Activated CD4-positive, alpha-beta T cell treated with anti-CD3 and anti-CD28 coated beads, Interleukin-2, amount 10 ng/mL, durations not matched to agents 7 days and 5 days (primary cell): ENCODE data around the gene SERPINA4. TPM values are rescaled to one million over a fixed set of nuclear protein-coding genes. Genes with fewer than 3 reads are reported as not detected.
"Not testable (repeated sequence)": the region's sequence is repeated elsewhere in the genome, so short reads cannot be mapped to it uniquely, and the experiment has no call there.

Experiments used
- CTCF ChIA-PET: fragments of 350-600 bp; sonication (Branson Sonifier 250); formaldehyde crosslinking; loops from one replicate; lab custom pipeline; 2021; ENCODE audit warnings: antibody characterized with exemption; lab: Charles Lee
- POLR2A ChIA-PET: fragments of 350-600 bp; sonication (Branson Sonifier 250); formaldehyde crosslinking; loops from one replicate; lab custom pipeline; 2021; ENCODE audit warnings: antibody characterized with exemption; lab: Charles Lee
- DNase-seq: peaks from one replicate; pipeline ENCODE4 v3.0.0-alpha.2; 2020
- H3K27ac Mint-ChIP-seq: one replicate; pipeline ENCODE4 v1.8.0; 2021; ENCODE audit warnings: mild to moderate bottlenecking, moderate library complexity, mixed read lengths
- H3K27me3 Mint-ChIP-seq: one replicate; pipeline ENCODE4 v1.8.0; 2021; ENCODE audit warnings: mixed read lengths
- H3K36me3 Mint-ChIP-seq: one replicate; pipeline ENCODE4 v1.8.0; 2021; ENCODE audit warnings: low read depth, mixed read lengths
- H3K4me1 Mint-ChIP-seq: one replicate; pipeline ENCODE4 v1.8.0; 2021; ENCODE audit warnings: mixed read lengths
- H3K4me3 Mint-ChIP-seq: one replicate; pipeline ENCODE4 v1.8.0; 2021; ENCODE audit warnings: mild to moderate bottlenecking, moderate library complexity, mixed read lengths
- H3K9me3 Mint-ChIP-seq: one replicate; pipeline ENCODE4 v1.8.0; 2021; ENCODE audit warnings: mixed read lengths
- total RNA-seq, 2 experiments: library from RNA; stranded (reverse); gene quantifications; one replicate each; pipeline ENCODE4 v1.2.3, GENCODE V29; 2021

SERPINA4 gene
- total RNA-seq, 2 experiments from 2014 or later = not detected

DNA sequence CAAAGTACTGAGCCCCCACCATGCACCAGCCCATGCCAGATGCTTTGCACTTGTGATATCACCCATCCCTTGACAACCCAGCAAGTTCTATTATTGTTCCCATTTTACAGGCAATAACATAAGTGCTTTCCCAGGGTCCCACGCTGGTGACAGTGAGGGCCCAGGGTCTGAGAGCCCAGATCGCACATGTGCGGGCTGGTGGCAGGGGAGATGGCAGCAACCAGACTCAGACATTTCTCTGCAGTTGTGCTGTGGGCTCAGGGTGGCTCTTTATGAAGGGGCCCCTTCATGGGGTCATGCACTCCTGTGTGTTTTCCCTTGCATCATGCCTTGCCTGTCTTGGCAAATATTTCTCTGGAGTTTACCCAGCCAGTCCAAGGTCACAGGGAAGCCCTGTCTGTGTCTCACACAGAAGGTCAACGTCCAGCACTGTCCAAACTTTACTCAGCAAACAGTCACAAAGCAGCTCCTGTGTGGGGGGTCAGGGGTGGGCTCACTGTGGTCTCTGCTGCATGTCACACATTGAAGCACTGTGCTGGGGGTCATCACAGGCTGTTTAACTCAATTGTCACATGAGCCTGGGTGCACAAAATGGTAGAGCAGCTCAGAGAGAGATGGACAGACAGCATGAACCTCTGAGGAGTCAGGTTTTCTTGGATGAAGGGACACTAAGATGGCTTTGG lies 32.6 kb downstream of the SERPINA4 start:
- no peak for DNase-seq
- Mint-ChIP-seq H3K4me3 (no peak overlapping the region), H3K27ac (no peak overlapping the region), H3K9me3 (no peaks in the 10 kb centered on the region), H3K27me3 (no peaks in the 10 kb centered on the region), H3K4me1 (no peaks in the 10 kb centered on the region), H3K36me3 (no peaks in the 10 kb centered on the region)
- ChIA-PET CTCF (no interaction called here), POLR2A (no interaction called here)

DNA sequence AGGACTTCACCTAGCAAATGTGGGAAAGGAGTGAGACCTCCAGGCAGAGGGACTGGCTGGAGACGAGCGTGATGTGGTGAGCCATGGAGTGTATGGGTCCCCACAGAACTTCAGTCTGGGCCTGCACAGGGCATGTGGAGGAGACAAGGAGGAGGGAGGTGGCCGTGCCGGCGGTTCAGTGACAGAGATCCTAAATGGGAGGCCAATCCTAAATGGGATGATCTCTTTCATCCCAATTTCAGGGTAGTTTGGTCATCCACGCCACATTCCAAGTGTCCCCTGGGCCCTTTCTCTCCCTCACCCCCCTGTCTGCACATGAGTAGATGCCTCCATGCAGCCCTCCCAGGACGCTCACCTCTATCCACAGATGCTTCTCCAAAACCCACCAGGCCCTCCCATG lies 33.2 kb downstream of the SERPINA4 start:
- H3K27ac Mint-ChIP-seq = no peak overlapping the region
- H3K4me1 Mint-ChIP-seq = no peaks in the 10 kb centered on the region
- no peak for DNase-seq
- ChIA-PET POLR2A (no interaction called here), CTCF (interaction anchor here (2.4 kb wide), 1 partner anchor 10 kb away, joined by 6 read pairs; no protein-coding TSS in a partner anchor)
- H3K36me3 Mint-ChIP-seq = no peaks in the 10 kb centered on the region
- H3K4me3 Mint-ChIP-seq = no peak overlapping the region
- no peaks in the 10 kb centered on the region for H3K9me3 Mint-ChIP-seq
- H3K27me3 Mint-ChIP-seq = no peaks in the 10 kb centered on the region

DNA sequence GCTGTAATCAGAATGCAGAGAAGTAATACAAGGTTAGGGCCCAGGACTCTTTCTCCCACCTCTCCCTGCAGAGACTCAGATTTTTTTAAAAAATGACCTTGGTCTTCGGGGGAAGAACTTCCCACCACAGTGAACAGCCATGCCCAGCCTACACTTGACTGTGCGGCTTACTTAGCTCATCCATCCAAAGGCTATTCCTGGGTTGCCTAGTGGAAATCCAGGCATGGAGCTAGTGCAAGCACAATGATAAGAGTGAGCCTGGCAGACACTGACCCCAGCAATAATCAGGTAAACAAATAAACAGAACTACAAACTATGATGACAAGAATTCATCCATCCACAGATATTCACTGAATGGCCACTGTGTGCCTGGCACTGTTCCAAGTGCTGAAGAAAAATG lies 34.7 kb downstream of the SERPINA4 start:
- no peaks in the 10 kb centered on the region for H3K9me3 Mint-ChIP-seq
- POLR2A ChIA-PET = no interaction called here

DNA sequence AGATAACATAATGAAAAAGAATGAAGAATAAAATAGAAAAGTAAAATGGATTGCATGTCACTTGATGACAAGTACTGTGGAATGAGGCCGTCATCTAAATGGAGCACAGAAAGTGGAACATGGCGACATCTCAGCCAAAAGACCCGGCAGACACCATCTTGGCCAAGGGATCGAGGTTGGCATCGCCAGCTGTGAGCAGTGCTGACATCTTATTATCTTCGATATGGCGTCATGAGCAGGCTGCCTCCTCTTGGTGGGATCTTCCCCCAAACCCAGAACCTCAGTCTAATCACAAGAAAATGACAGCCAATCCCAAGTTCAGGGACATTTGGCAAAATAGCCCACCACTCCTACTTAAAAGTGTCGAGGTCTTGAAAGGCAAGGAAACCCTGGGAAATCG lies 35.1 kb downstream of the SERPINA4 start:
- no peaks in the 10 kb centered on the region for H3K4me1 Mint-ChIP-seq
- POLR2A ChIA-PET = no interaction called here

More for the DNA sequence above, 34.7 kb downstream of the SERPINA4 start:
- DNase-seq = no peak
- Mint-ChIP-seq H3K27ac (no peak overlapping the region), H3K27me3 (no peaks in the 10 kb centered on the region), H3K4me3 (no peak overlapping the region), H3K36me3 (no peaks in the 10 kb centered on the region), H3K4me1 (no peaks in the 10 kb centered on the region)
- CTCF ChIA-PET = interaction anchor here (2.4 kb wide), 1 partner anchor 11 kb away, joined by 6 read pairs; no protein-coding TSS in a partner anchor

DNA sequence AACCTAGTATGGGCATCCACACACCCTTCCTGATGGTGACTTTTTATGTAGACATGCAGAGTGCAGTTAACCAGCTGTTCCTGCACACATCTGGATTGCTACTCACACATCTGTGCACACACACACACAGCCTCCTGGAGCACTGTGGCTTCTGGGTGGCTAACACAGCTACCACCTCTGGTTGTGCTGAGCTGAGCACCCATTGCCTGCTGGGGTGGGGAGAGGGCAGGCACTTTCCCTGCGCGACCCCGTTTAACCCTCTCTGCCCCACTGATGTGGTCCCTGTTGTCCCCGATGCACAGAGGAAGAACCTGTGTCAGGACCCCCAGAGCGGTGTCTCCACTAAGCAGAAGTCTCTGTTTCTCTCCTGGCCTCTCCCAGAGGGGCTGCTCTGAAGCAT lies 36.5 kb downstream of the SERPINA4 start:
- Mint-ChIP-seq H3K4me3 (no peak overlapping the region), H3K27ac (no peak overlapping the region), H3K4me1 (no peaks in the 10 kb centered on the region), H3K36me3 (no peaks in the 10 kb centered on the region), H3K9me3 (no peaks in the 10 kb centered on the region), H3K27me3 (no peaks in the 10 kb centered on the region)
- DNase-seq = no peak
- ChIA-PET CTCF (no interaction called here), POLR2A (no interaction called here)

More for the DNA sequence above, 35.1 kb downstream of the SERPINA4 start:
- DNase-seq = no peak
- Mint-ChIP-seq H3K27me3 (no peaks in the 10 kb centered on the region), H3K4me3 (no peak overlapping the region), H3K36me3 (no peaks in the 10 kb centered on the region), H3K27ac (no peak overlapping the region), H3K9me3 (no peaks in the 10 kb centered on the region)
- CTCF ChIA-PET = interaction anchor here (2.4 kb wide), 1 partner anchor 12 kb away, joined by 6 read pairs; no protein-coding TSS in a partner anchor

DNA sequence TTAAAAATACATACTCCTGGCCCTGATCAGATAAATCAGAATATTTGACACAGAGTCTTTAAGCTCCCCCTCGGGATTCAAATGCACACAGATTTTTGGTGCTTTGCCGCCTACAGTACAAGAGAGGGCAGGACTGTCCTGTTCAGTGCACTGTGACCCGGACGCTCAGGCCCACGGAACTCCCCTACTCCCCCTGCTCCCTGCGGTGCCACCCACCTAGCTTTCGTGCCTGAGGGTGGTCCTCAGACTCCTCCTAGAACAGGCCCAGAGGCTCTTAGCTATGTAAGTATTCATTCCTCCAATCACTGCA lies 37.2 kb downstream of the SERPINA4 start:
- no peaks in the 10 kb centered on the region for H3K36me3 Mint-ChIP-seq
- no peaks in the 10 kb centered on the region for H3K4me1 Mint-ChIP-seq
- CTCF ChIA-PET = no interaction called here
- no peak for DNase-seq
- H3K9me3 Mint-ChIP-seq = no peaks in the 10 kb centered on the region
- H3K27ac Mint-ChIP-seq = no peak overlapping the region
- no peak overlapping the region for H3K4me3 Mint-ChIP-seq
- H3K27me3 Mint-ChIP-seq = no peaks in the 10 kb centered on the region
- POLR2A ChIA-PET = interaction anchor here (0.6 kb wide), 1 partner anchor 391 kb away, joined by 3 read pairs; no protein-coding TSS in a partner anchor

DNA sequence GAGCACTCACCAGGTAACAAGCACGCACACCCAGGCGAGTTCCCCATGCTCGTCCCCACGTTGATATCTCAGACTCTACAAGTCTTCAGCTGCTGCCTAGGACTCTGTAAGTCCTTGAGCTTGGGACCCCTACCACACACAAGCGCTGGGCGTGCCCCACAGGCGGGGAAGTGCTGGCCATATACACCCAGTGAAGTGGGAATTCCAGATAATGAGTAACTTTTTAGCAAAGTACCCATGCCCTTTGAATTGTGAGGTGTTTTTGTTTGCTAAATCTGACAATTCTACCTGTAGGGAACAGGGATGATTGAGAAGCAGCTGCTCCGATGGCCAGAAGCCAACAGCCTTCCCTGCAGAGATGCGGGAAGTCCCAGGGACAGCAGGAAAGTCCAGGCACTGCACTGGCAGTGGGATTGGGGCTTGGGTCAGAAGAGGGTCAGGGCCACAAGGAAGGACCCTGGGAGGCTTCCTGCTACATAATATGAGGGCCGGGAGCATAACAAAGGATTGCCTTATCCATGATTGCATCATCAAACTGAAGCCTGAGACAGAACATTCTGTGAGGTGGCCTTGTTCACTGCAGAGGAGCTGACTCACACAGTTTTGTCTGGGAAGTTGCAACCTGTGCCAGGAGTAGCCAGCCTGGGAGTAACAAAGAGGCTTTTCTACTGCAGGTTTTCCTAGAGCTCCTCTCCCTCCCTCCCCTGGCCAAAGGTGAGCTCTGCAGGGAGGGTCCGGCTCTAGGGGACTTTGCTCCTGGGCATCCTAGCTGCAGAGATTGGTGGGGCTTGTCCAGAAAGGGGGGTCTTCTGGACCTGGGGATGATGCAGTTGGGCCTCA lies 37.8 kb downstream of the SERPINA4 start:
- Mint-ChIP-seq H3K9me3 (no peaks in the 10 kb centered on the region), H3K4me3 (no peak overlapping the region), H3K27ac (no peak overlapping the region), H3K36me3 (no peaks in the 10 kb centered on the region), H3K4me1 (no peaks in the 10 kb centered on the region), H3K27me3 (no peaks in the 10 kb centered on the region)
- no peak for DNase-seq
- ChIA-PET CTCF (no interaction called here), POLR2A (interaction anchor here (0.6 kb wide), 1 partner anchor 392 kb away, joined by 3 read pairs; no protein-coding TSS in a partner anchor)

DNA sequence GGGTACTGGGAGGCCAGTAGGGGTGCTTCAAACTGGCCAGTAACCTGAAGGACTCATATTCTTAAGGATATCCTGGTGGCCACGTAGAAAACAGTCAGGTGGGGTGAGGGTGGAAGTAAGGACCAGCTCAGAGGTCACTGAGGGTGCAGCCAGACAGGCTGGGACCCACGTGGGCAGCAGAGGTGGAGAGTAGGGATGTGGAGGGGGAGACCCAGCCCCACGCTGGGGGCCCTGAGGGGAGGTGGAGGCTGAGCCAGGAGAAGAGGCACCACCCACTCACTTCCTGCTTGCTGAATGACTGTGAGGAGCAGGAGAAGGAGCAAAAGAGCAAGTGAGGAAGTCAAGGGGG lies 38.4 kb downstream of the SERPINA4 start:
- Mint-ChIP-seq H3K9me3 (no peaks in the 10 kb centered on the region), H3K27ac (no peak overlapping the region), H3K4me3 (no peak overlapping the region), H3K36me3 (no peaks in the 10 kb centered on the region), H3K4me1 (no peaks in the 10 kb centered on the region), H3K27me3 (no peaks in the 10 kb centered on the region)
- ChIA-PET CTCF (no interaction called here), POLR2A (no interaction called here)
- DNase-seq = no peak

DNA sequence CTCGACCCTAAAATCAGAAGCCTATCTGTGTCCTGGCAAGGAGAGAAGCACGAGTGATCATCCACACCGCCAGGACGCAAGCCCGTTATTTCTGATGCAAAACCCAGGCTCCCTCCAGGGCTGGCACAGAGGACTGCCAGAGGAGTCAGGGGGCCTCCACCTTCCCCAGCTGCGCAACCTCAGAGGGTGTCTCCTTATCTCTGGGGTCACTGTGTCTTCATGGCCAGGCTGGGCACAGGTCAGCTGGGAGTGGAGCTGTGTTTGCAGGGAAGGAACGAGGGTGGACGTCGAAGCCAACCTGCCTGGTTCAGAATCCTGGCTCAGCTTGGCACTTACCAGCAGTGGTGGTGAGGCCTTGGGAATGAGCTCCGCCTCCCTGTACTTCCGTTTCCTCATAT lies 38.9 kb downstream of the SERPINA4 start:
- H3K4me3 Mint-ChIP-seq = no peak overlapping the region
- no peaks in the 10 kb centered on the region for H3K4me1 Mint-ChIP-seq
- no peaks in the 10 kb centered on the region for H3K27me3 Mint-ChIP-seq
- H3K27ac Mint-ChIP-seq = no peak overlapping the region
- no peak for DNase-seq
- no peaks in the 10 kb centered on the region for H3K36me3 Mint-ChIP-seq
- no peaks in the 10 kb centered on the region for H3K9me3 Mint-ChIP-seq
- ChIA-PET POLR2A (no interaction called here), CTCF (no interaction called here)

DNA sequence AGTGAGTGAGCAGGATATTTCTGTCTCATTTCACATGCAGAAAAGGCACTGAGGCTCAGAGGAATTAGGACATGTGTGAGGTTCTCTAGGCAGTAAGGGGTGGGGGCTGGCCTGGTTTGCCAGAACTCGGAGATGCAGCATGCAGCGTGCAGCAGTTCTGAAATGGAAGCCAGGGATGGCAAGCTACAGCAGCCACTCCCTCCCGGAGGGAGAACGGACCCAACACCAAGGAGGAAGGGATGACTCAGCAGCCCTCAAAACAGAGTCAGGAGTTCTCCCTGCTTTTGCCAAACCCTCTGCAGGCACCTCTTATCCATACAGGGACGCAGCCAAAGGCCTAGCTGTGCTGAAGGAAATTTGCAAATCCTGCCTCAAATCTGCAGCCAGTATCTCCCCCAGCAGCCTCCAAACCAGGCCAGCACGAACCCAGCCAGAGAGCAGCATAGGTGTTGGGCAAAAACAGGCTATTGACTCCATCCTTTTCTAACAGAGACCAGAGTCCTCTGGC lies 40.7 kb downstream of the SERPINA4 start:
- no peak for DNase-seq
- Mint-ChIP-seq H3K4me1 (no peaks in the 10 kb centered on the region), H3K9me3 (no peaks in the 10 kb centered on the region), H3K27ac (no peak overlapping the region), H3K27me3 (no peaks in the 10 kb centered on the region), H3K4me3 (no peak overlapping the region), H3K36me3 (no peaks in the 10 kb centered on the region)
- ChIA-PET POLR2A (no interaction called here), CTCF (no interaction called here)

DNA sequence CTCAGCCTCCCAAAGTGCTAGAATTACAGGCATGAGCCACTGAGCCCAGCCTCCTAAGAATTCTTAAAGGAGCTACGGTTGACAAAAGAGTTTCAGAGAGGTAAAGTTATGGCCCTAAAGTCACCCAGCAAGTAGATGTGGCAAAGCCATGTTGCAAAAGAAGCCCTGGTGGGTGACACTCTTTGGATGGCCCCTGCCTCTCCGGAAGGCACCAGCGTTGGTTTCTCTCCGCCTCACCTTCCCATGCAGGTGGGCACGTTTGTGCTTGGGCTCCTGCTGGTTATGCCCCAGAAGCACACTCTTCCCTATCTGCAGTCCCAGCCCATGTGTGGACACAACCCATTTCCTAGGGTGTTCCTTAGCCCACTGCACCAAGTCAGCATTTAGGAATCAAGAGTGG lies 41.5 kb downstream of the SERPINA4 start:
- no peaks in the 10 kb centered on the region for H3K9me3 Mint-ChIP-seq
- no peaks in the 10 kb centered on the region for H3K27me3 Mint-ChIP-seq
- no peak overlapping the region for H3K4me3 Mint-ChIP-seq
- no peaks in the 10 kb centered on the region for H3K36me3 Mint-ChIP-seq
- POLR2A ChIA-PET = no interaction called here
- no peak for DNase-seq
- CTCF ChIA-PET = no interaction called here
- H3K27ac Mint-ChIP-seq = no peak overlapping the region
- no peaks in the 10 kb centered on the region for H3K4me1 Mint-ChIP-seq

DNA sequence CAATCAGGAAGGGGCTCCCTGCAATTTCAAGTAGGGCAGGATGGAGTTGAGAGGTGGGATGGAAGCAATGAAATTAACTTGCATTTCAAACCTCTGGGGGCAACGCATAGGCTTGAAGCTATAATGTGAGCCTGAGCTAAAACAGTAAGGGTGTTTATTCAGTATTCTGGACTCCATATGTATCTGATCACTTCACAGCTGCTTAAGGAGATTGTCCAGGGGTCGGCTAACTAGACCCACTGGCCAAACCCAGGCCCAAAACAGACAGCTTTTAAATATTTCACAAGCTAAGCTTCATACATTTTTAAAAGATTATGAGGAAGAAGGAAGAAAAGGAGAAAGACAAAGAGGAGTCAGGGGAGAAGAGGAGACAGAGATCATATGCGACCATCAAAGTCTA lies 44.1 kb downstream of the SERPINA4 start:
- H3K9me3 Mint-ChIP-seq = no peaks in the 10 kb centered on the region
- H3K4me3 Mint-ChIP-seq = no peak overlapping the region
- H3K36me3 Mint-ChIP-seq = no peaks in the 10 kb centered on the region
- DNase-seq = no peak
- no peak overlapping the region for H3K27ac Mint-ChIP-seq
- POLR2A ChIA-PET = no interaction called here
- H3K27me3 Mint-ChIP-seq = no peaks in the 10 kb centered on the region
- CTCF ChIA-PET = no interaction called here
- H3K4me1 Mint-ChIP-seq = no peaks in the 10 kb centered on the region

DNA sequence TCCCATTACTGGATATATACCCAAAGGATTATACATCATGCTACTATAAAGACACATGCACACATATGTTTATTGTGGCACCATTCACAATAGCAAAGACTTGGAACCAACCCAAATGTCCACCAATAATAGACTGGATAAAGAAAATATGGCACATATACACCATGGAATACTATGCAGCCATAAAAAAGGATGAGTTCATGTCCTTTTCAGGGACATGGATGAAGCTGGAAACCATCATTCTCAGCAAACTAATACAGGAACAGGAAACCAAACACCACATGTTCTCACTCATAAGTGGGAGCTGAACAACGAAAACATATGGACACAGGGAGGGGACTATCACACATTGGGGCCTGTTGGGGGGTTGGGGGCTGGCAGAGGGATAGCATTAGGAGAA lies 47.7 kb downstream of the SERPINA4 start:
- POLR2A ChIA-PET, H3K4me1 Mint-ChIP-seq, DNase-seq, H3K4me3 Mint-ChIP-seq, H3K36me3 Mint-ChIP-seq, H3K27me3 Mint-ChIP-seq, H3K27ac Mint-ChIP-seq, H3K9me3 Mint-ChIP-seq, CTCF ChIA-PET: not testable (repeated sequence)
